ENCODE measurements around the gene SLC41A1. TPM values are rescaled to one million over a fixed set of nuclear protein-coding genes. Genes with fewer than 3 reads are reported as not detected.

Gene SLC41A1
- total RNA-seq, 3 donors from 2014 or later (not counting 1 experiment from before 2014, with no cell fraction given), result 35.3 to 47.1 (median 39.5) TPM

DNA sequence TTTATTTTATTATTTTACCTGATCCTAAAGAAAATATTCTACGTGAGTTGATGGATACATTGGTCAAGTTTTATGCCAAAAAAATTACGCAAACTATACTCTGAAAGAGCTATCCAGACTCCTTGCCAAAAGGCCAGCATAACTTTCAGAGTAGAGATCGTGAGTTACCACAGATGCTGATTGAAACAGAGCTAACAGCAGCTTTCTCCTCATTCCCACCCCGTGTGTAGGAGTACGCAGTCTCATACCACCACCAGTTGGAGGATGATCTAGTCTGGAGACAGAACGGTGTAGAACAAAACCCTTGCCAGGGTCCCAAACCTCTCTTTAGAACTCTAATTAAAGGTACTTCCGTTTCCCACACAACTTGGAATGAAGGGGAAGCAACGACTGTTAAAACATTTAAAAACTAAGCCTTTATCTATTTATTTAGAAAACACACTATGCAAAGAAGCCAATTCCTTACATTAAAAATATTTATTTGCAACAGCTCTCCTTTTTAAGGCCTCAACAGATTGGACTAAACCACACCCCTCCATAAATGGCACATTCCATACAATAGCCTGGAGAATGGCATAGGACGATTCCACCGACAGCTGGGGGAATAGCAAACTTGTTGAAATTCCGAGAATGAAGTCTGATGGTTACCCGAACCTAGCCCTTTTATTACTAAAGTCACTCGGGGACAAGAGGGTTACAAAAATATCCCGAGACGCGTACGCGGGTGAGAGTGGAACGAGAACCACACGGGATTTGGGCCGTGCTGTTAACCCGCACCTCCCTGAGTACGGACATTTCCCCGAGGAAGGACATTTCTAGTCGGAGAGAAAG is 64.4 kb downstream of the SLC41A1 start:
- H3K9me3 ChIP-seq (ENCODE audit: control insufficient read depth, insufficient read depth, low read length), result no peaks in the 10 kb centered on the region
- peak overlapping the region; percentile 90 to 97 for H3K27ac Mint-ChIP-seq

DNA sequence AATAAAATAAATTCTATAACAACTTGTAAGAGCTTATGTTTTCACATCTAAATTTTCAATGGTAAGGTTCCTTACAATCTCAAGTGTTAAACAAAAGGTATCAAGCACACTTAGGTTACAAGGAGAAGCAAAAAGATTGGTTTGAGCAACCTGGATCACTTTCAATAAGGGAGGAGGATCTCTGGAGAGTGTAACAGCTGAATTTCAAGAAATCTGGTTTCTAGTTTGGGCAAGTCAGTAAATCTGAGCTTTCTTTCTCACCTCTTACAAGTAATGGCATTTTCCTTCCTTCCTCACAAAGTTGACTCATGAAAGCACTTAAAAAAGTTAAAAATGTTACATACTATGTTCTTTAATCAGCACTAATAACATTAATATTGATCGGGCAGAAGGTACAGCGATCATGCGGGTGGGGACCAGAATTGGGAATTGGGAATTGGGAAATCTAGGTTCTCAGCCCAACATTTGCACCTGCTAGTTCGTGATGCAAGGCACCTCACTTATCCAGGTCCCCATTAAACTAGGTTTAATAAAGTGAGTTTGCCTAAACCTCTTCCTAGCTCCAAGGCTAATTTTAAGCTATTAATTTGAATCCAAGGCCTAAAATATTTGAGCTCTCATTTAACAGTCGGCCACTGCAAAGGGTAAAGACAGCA is 66.1 kb downstream of the SLC41A1 start:
- ATAC-seq, result no peak

More for the DNA sequence above, 64.4 kb downstream of the SLC41A1 start:
- H3K36me3 ChIP-seq (ENCODE audit: control insufficient read depth, insufficient read depth, low read length), result no peaks in the 10 kb centered on the region
- H3K4me1 ChIP-seq (ENCODE audit: control insufficient read depth, insufficient read depth, low read length), result peaks cover 7% of the 10 kb centered on the region
- H3K4me1 Mint-ChIP-seq, result peaks cover 32 to 42% of the 10 kb centered on the region in 2 donors
- H3K4me3 Mint-ChIP-seq, result peak overlapping the region; percentile 100
- H3K4me3 ChIP-seq (ENCODE audit: low read length), result peak overlapping the region; percentile 70
- intact Hi-C loops (cut with micrococcal nuclease), result loop anchor here (1.0 to 2.0 kb wide), 2 partner anchors 64 to 116 kb away; partner anchors contain the start of gene ELK4
- peak overlapping the region; percentile 86 for H3K27ac ChIP-seq (ENCODE audit: low read length)
- TF ChIP-seq CTCF (IDR thresholded peaks at IDR 0.05), result no peak
- H3K9me3 Mint-ChIP-seq, result no peaks in the 10 kb centered on the region
- H3K36me3 Mint-ChIP-seq, result peaks cover 8% of the 10 kb centered on the region
- no peaks in the 10 kb centered on the region for H3K27me3 ChIP-seq (ENCODE audit: control insufficient read depth, insufficient read depth, low read length)
- no peaks in the 10 kb centered on the region for H3K27me3 Mint-ChIP-seq (ENCODE audit: low read depth in 2 of 2)
- DNase-seq (peak in 1 of 2 donors; percentile 55), ATAC-seq (peak; percentile 1 to 9 (median 5))
- 3% methylated on average over 22 of the region's 25 CpGs for WGBS (ENCODE audit: insufficient coverage)

DNA sequence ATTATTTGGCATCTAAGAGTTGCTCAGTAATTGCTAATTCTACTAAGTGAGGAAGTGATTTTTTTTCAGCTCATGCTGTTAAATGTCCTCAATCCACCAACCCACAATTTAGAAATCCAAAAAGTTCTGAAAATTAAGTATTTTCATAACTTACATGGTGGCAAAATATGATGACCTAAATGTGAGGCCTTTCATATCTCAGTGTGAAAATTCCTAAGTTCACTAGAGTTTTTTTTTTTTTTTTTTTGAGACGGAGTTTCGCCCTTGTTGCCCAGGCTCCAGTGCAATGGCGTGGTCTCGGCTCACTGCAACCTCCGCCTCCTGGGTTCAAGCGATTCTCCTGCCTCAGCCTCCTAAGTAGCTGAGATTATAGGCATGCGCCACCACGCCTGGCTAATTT is 68.6 kb downstream of the SLC41A1 start:
- no peak overlapping the region for H3K4me3 ChIP-seq (ENCODE audit: low read length)
- Mint-ChIP-seq H3K36me3 (no peaks in the 10 kb centered on the region), H3K4me3 (no peak overlapping the region), H3K4me1 (peaks cover 49 to 50% of the 10 kb centered on the region in 2 donors), H3K27me3 (ENCODE audit: low read depth in 2 of 2) (no peaks in the 10 kb centered on the region), H3K9me3 (no peaks in the 10 kb centered on the region), H3K27ac (peak overlapping the region; percentile 61 to 77)
- H3K27ac ChIP-seq (ENCODE audit: low read length), result no peak overlapping the region
- no peak for DNase-seq
- no peak for TF ChIP-seq CTCF (IDR thresholded peaks at IDR 0.05)
- ATAC-seq, result no peak
- H3K9me3 ChIP-seq (ENCODE audit: control insufficient read depth, insufficient read depth, low read length), result no peaks in the 10 kb centered on the region
- H3K4me1 ChIP-seq (ENCODE audit: control insufficient read depth, insufficient read depth, low read length), result peaks cover 3% of the 10 kb centered on the region
- intact Hi-C loops (cut with micrococcal nuclease), result no loop called here
- no peaks in the 10 kb centered on the region for H3K36me3 ChIP-seq (ENCODE audit: control insufficient read depth, insufficient read depth, low read length)
- WGBS (ENCODE audit: insufficient coverage), result 90% methylated on average over 6 of the region's 8 CpGs
- no peaks in the 10 kb centered on the region for H3K27me3 ChIP-seq (ENCODE audit: control insufficient read depth, insufficient read depth, low read length)

More for the DNA sequence above, 66.1 kb downstream of the SLC41A1 start:
- intact Hi-C loops (cut with micrococcal nuclease), result no loop called here
- Mint-ChIP-seq H3K4me1 (peaks cover 41 to 51% of the 10 kb centered on the region in 2 donors), H3K4me3 (peak overlapping the region; percentile 70), H3K9me3 (no peaks in the 10 kb centered on the region), H3K27ac (peak overlapping the region; percentile 75 to 97), H3K36me3 (peaks cover 8% of the 10 kb centered on the region), H3K27me3 (ENCODE audit: low read depth in 2 of 2) (no peaks in the 10 kb centered on the region)
- Histone ChIP-seq H3K9me3 (ENCODE audit: control insufficient read depth, insufficient read depth, low read length) (no peaks in the 10 kb centered on the region), H3K27me3 (ENCODE audit: control insufficient read depth, insufficient read depth, low read length) (no peaks in the 10 kb centered on the region), H3K4me1 (ENCODE audit: control insufficient read depth, insufficient read depth, low read length) (peaks cover 7% of the 10 kb centered on the region), H3K36me3 (ENCODE audit: control insufficient read depth, insufficient read depth, low read length) (no peaks in the 10 kb centered on the region), H3K4me3 (ENCODE audit: low read length) (no peak overlapping the region), H3K27ac (ENCODE audit: low read length) (no peak overlapping the region)
- no peak for TF ChIP-seq CTCF (IDR thresholded peaks at IDR 0.05)
- 76% methylated on average over 5 of the region's 5 CpGs for WGBS (ENCODE audit: insufficient coverage)
- DNase-seq, result no peak
